ENCODE measurements around the gene PGK1. TPM values are rescaled to one million over a fixed set of nuclear protein-coding genes. Genes with fewer than 3 reads are reported as not detected.

PGK1 gene
- total and polyA plus RNA-seq, 2 donors (not counting 3 experiments of a cell fraction or from before 2014, with no cell fraction given): 222 to 377 TPM

DNA sequence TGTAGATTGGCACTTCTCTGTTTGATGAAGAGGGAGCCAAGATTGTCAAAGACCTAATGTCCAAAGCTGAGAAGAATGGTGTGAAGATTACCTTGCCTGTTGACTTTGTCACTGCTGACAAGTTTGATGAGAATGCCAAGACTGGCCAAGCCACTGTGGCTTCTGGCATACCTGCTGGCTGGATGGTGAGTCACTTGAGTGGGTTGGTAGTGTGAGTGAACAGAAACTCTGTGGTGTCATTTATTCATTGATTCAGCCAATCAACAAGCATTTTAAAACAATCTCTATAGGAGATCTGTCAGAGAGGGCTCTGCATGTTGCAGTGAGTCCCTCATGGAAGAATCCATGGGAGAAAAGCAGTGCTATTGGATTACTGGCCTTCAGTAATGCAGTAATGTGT is 19.1 kb downstream of the PGK1 start:
- Histone ChIP-seq H2AFZ (ENCODE audit: low read depth, low read length) (no peak overlapping the region), H3K36me3 (ENCODE audit: control insufficient read depth in 2 of 2, extremely low read depth in 1 of 2, insufficient read depth in 2 of 2, low read length in 2 of 2) (peaks cover 3 to 5% of the 10 kb centered on the region in 2 experiments), H3K4me2 (ENCODE audit: insufficient read depth, low read length) (no peak overlapping the region), H3K27ac (ENCODE audit: insufficient read depth, low read depth, low read length) (peak overlapping the region; percentile 61), H3K27me3 (ENCODE audit: control insufficient read depth in 2 of 2, insufficient read depth in 2 of 2, low read length in 2 of 2) (no peaks in the 10 kb centered on the region), H3K9me1 (replicated peaks; ENCODE audit: control insufficient read depth, extremely low read depth, insufficient read depth, low read length) (no peaks in the 10 kb centered on the region), H3K4me1 (ENCODE audit: control insufficient read depth, extremely low read depth, insufficient read depth, low read length) (peaks cover 7% of the 10 kb centered on the region), H4K20me1 (replicated peaks; ENCODE audit: control insufficient read depth, extremely low read depth, insufficient read depth, low read length) (no peaks in the 10 kb centered on the region), H3K9ac (replicated peaks; ENCODE audit: extremely low read depth, insufficient read depth, low read length) (no peak overlapping the region), H3K4me3 (replicated peaks in 1 of 3; ENCODE audit: insufficient read depth in 1 of 3, low read depth in 1 of 3, low read length in 3 of 3) (no peak overlapping the region), H3K9me3 (replicated peaks; ENCODE audit: control insufficient read depth, insufficient read depth, low read length) (no peaks in the 10 kb centered on the region), H3K79me2 (ENCODE audit: control insufficient read depth, insufficient read depth, low read length) (peaks cover 29% of the 10 kb centered on the region)
- dilution Hi-C loops (cut with MboI; ENCODE audit: extremely low pct_ligation_motif_present, low sequenced_read_pairs) (no loop called here), intact Hi-C loops (cut with micrococcal nuclease) (no loop called here)
- BruUV-seq (replicated peaks): no TSS peak
- no peak for TF ChIP-seq POLR2AphosphoS5 (IDR thresholded peaks at IDR 0.05; ENCODE audit: insufficient read depth, low read depth, low read length)
- no peak for TF ChIP-seq FOS (IDR thresholded peaks at IDR 0.05; ENCODE audit: borderline replicate concordance, insufficient read depth, low read length)
- no peak for TF ChIP-seq JUN (IDR thresholded peaks at IDR 0.05; ENCODE audit: borderline replicate concordance, insufficient read depth, insufficient read length, low read depth)
- TF ChIP-seq, protein P1, sequence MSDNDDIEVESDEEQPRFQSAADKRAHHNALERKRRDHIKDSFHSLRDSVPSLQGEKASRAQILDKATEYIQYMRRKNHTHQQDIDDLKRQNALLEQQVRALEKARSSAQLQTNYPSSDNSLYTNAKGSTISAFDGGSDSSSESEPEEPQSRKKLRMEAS (IDR thresholded peaks at IDR 0.05; ENCODE audit: insufficient read depth, insufficient read length): no peak
- TF ChIP-seq, protein P2, sequence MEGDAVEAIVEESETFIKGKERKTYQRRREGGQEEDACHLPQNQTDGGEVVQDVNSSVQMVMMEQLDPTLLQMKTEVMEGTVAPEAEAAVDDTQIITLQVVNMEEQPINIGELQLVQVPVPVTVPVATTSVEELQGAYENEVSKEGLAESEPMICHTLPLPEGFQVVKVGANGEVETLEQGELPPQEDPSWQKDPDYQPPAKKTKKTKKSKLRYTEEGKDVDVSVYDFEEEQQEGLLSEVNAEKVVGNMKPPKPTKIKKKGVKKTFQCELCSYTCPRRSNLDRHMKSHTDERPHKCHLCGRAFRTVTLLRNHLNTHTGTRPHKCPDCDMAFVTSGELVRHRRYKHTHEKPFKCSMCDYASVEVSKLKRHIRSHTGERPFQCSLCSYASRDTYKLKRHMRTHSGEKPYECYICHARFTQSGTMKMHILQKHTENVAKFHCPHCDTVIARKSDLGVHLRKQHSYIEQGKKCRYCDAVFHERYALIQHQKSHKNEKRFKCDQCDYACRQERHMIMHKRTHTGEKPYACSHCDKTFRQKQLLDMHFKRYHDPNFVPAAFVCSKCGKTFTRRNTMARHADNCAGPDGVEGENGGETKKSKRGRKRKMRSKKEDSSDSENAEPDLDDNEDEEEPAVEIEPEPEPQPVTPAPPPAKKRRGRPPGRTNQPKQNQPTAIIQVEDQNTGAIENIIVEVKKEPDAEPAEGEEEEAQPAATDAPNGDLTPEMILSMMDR (IDR thresholded peaks at IDR 0.05; ENCODE audit: extremely low read depth in 1 of 2, insufficient read depth in 1 of 2, low read depth in 1 of 2, low read length in 2 of 2): no peak
- TF ChIP-seq MYC (IDR thresholded peaks at IDR 0.05; ENCODE audit: low read depth, low read length): no peak
- no peak for TF ChIP-seq EZH2 (IDR thresholded peaks at IDR 0.05; ENCODE audit: borderline replicate concordance, low read depth, low read length, severe bottlenecking)
- TF ChIP-seq GATA2 (IDR thresholded peaks at IDR 0.05; ENCODE audit: insufficient read depth, insufficient read length, low read depth, low read length): no peak
- no peak for TF ChIP-seq POLR2A (IDR thresholded peaks at IDR 0.05; ENCODE audit: low read depth, low read length)
- ChIA-PET CTCF (no interaction called here), POLR2A (interaction anchor here (1.0 kb wide), 1 partner anchor 16 kb away, joined by 3 read pairs; the partner anchor contains the start of gene TAF9B)
- DNase-seq (ENCODE audit: low read depth, low spot score) (no peak), FAIRE-seq (peak; percentile 73)

All from endothelial cell of umbilical vein (primary cell).